Activated naive CD4-positive, alpha-beta T cell treated with anti-CD3 and anti-CD28 coated beads, Interleukin-2, amount 50 U/mL, for 72 hours (primary cell): ENCODE measurements around the gene SBF2. TPM values are rescaled to one million over a fixed set of nuclear protein-coding genes. Genes with fewer than 3 reads are reported as not detected.
A peak's percentile ranks its signal among the peaks of the same experiment; 100 is the strongest.
"Not testable (repeated sequence)": the region's sequence is repeated elsewhere in the genome, so short reads cannot be mapped to it uniquely, and the experiment has no call there.

Source experiments
- ATAC-seq, 2 donors: fragments of 150-1000 bp; cut with Tn5 transposase; 2 replicates each; pipeline ENCODE4 v1.10.0; 2021; ENCODE audit warnings: mild to moderate bottlenecking in 2 of 2, moderate library complexity in 2 of 2
- DNase-seq, 2 donors: peaks; one replicate each; pipeline ENCODE4 v3.0.0; 2021 to 2022; ENCODE audit warnings: low spot score in 2 of 2
- H3K27ac Mint-ChIP-seq, 2 donors: one replicate each; pipeline ENCODE4 v1.8.0; 2022; ENCODE audit warnings: mild to moderate bottlenecking in 2 of 2, mixed read lengths in 2 of 2
- H3K36me3 Mint-ChIP-seq, 2 donors: one replicate each; pipeline ENCODE4 v1.8.0; 2022; ENCODE audit warnings: mixed read lengths in 2 of 2
- H3K9me3 Mint-ChIP-seq, 2 donors: one replicate each; pipeline ENCODE4 v1.8.0; 2022; ENCODE audit warnings: mixed read lengths in 2 of 2
- total RNA-seq, 2 donors: library from RNA; stranded (reverse); gene quantifications; one replicate each; pipeline ENCODE4 v1.2.3, GENCODE V29; 2022

The SBF2 gene
- total RNA-seq, 2 donors from 2014 or later, result 17.8 to 33.2 TPM

GRCh38 chr11:10092426-10092825 lies 201.6 kb downstream of the SBF2 start:
- H3K36me3 Mint-ChIP-seq, result peaks cover 0 to under 1% of the 10 kb centered on the region in 2 donors
- H3K27ac Mint-ChIP-seq, result no peak overlapping the region
- no peak for DNase-seq
- no peaks in the 10 kb centered on the region for H3K9me3 Mint-ChIP-seq
- ATAC-seq, result no peak

- Mint-ChIP-seq H3K9me3 (no peaks in the 10 kb centered on the region), H3K36me3 (no peaks in the 10 kb centered on the region), H3K27ac (no peak overlapping the region)
- no peak for DNase-seq
- no peak for ATAC-seq
These were observed 202.5 kb downstream of the SBF2 start for GRCh38 chr11:10091314-10092045.

GRCh38 chr11:10087923-10088225 lies 206.1 kb downstream of the SBF2 start:
- H3K9me3 Mint-ChIP-seq, H3K36me3 Mint-ChIP-seq, ATAC-seq, DNase-seq, H3K27ac Mint-ChIP-seq: not testable (repeated sequence)

- Mint-ChIP-seq H3K36me3 (peaks cover 0 to 11% of the 10 kb centered on the region in 2 donors), H3K27ac (no peak overlapping the region), H3K9me3 (peaks cover 0 to 10% of the 10 kb centered on the region in 2 donors)
- DNase-seq, result no peak
- no peak for ATAC-seq
These were observed 206.7 kb downstream of the SBF2 start for GRCh38 chr11:10087186-10087922.

GRCh38 chr11:10080138-10080537 lies 213.9 kb downstream of the SBF2 start:
- no peak for ATAC-seq
- Mint-ChIP-seq H3K9me3 (peaks cover 8 to 25% of the 10 kb centered on the region in 2 donors), H3K27ac (no peak overlapping the region), H3K36me3 (peaks cover 21 to 22% of the 10 kb centered on the region in 2 donors)
- no peak for DNase-seq

GRCh38 chr11:10076458-10077141 lies 217.4 kb downstream of the SBF2 start:
- Mint-ChIP-seq H3K27ac (no peak overlapping the region), H3K9me3 (peaks cover 8 to 10% of the 10 kb centered on the region in 2 donors), H3K36me3 (peaks cover 10 to 22% of the 10 kb centered on the region in 2 donors)
- DNase-seq (peak; percentile 38 to 51), ATAC-seq (peak in 1 of 2 donors; percentile 57)

- ATAC-seq (peak; percentile 33 to 82), DNase-seq (no peak)
- Mint-ChIP-seq H3K36me3 (peaks cover 5 to 10% of the 10 kb centered on the region in 2 donors), H3K27ac (no peak overlapping the region), H3K9me3 (peaks cover 9 to 11% of the 10 kb centered on the region in 2 donors)
These were observed 218.9 kb downstream of the SBF2 start for GRCh38 chr11:10075141-10075540.

- no peak for ATAC-seq
- peaks cover 0 to 3% of the 10 kb centered on the region in 2 donors for H3K9me3 Mint-ChIP-seq
These were observed 221.2 kb downstream of the SBF2 start for GRCh38 chr11:10072841-10073240.

GRCh38 chr11:10072142-10072541 lies 221.9 kb downstream of the SBF2 start:
- ATAC-seq (no peak), DNase-seq (no peak)
- Mint-ChIP-seq H3K27ac (no peak overlapping the region), H3K9me3 (peaks cover 0 to 3% of the 10 kb centered on the region in 2 donors), H3K36me3 (no peaks in the 10 kb centered on the region)

More at GRCh38 chr11:10072841-10073240, 221.2 kb downstream of the SBF2 start:
- no peak for DNase-seq
- Mint-ChIP-seq H3K27ac (no peak overlapping the region), H3K36me3 (no peaks in the 10 kb centered on the region)

- ATAC-seq, result no peak
- DNase-seq, result no peak
- no peaks in the 10 kb centered on the region for H3K36me3 Mint-ChIP-seq
- H3K27ac Mint-ChIP-seq, result no peak overlapping the region
- peaks cover 2 to 6% of the 10 kb centered on the region in 2 donors for H3K9me3 Mint-ChIP-seq
These were observed 226.3 kb downstream of the SBF2 start for GRCh38 chr11:10067629-10068300.

- no peak overlapping the region for H3K27ac Mint-ChIP-seq
- ATAC-seq (no peak), DNase-seq (no peak)
- H3K9me3 Mint-ChIP-seq, result peaks cover 10 to 18% of the 10 kb centered on the region in 2 donors
- H3K36me3 Mint-ChIP-seq, result peaks cover 8 to 9% of the 10 kb centered on the region in 2 donors
These were observed 227.6 kb downstream of the SBF2 start for GRCh38 chr11:10066441-10066840.

- H3K27ac Mint-ChIP-seq, result no peak overlapping the region
- no peak for ATAC-seq
These were observed 229.2 kb downstream of the SBF2 start for GRCh38 chr11:10064828-10065227.

GRCh38 chr11:10058356-10058755 lies 235.7 kb downstream of the SBF2 start:
- Mint-ChIP-seq H3K9me3 (peaks cover 36 to 51% of the 10 kb centered on the region in 2 donors), H3K36me3 (peaks cover 31 to 42% of the 10 kb centered on the region in 2 donors), H3K27ac (no peak overlapping the region)
- no peak for ATAC-seq
- no peak for DNase-seq

More at GRCh38 chr11:10064828-10065227, 229.2 kb downstream of the SBF2 start:
- H3K9me3 Mint-ChIP-seq, result peaks cover 12 to 21% of the 10 kb centered on the region in 2 donors
- DNase-seq, result no peak
- H3K36me3 Mint-ChIP-seq, result peaks cover 14 to 15% of the 10 kb centered on the region in 2 donors

GRCh38 chr11:10051868-10052586 lies 242.0 kb downstream of the SBF2 start:
- ATAC-seq, result no peak
- H3K36me3 Mint-ChIP-seq, result peaks cover under 1 to 3% of the 10 kb centered on the region in 2 donors
- DNase-seq, result no peak
- peaks cover 1 to 3% of the 10 kb centered on the region in 2 donors for H3K9me3 Mint-ChIP-seq
- H3K27ac Mint-ChIP-seq, result no peak overlapping the region

- peak in 1 of 2 donors; percentile 36 for ATAC-seq
- H3K9me3 Mint-ChIP-seq, result no peaks in the 10 kb centered on the region
- DNase-seq, result no peak
- H3K27ac Mint-ChIP-seq, result no peak overlapping the region
- no peaks in the 10 kb centered on the region for H3K36me3 Mint-ChIP-seq
These were observed 243.5 kb downstream of the SBF2 start for GRCh38 chr11:10050561-10050960.

GRCh38 chr11:10049756-10050155 lies 244.3 kb downstream of the SBF2 start:
- no peak overlapping the region for H3K27ac Mint-ChIP-seq

More at GRCh38 chr11:10049756-10050155, 244.3 kb downstream of the SBF2 start:
- DNase-seq, result no peak
- no peak for ATAC-seq
- Mint-ChIP-seq H3K9me3 (peaks cover 0 to 1% of the 10 kb centered on the region in 2 donors), H3K36me3 (peaks cover 0 to 6% of the 10 kb centered on the region in 2 donors)
